ENCODE measurements around the gene RAB19.

GRCh38 chr7:140400381-140400780 is 3.5 kb upstream of the RAB19 start:
- TF ChIP-seq ZFX (IDR thresholded peaks at IDR 0.05) (no peak), CTCF (conservative IDR thresholded peaks at IDR 0.05) (no peak)

Data from C4-2B (cell line).